ENCODE data around the gene PCDHGA2. TPM values are rescaled to one million over a fixed set of nuclear protein-coding genes. Genes with fewer than 3 reads are reported as not detected.
"Not testable (repeated sequence)": the region's sequence is repeated elsewhere in the genome, so short reads cannot be mapped to it uniquely, and the experiment has no call there.

PCDHGA2 gene
- polyA plus RNA-seq, 3 donors from 2014 or later, result not detected

- H3K27ac Mint-ChIP-seq, result no peak within 1 kb of the TSS
- peaks cover 12 to 62% (median 28%) of the 10 kb centered on the region in 6 donors for H3K9me3 Mint-ChIP-seq
- peak in 1 of 3 donors; percentile 42 for DNase-seq
- peaks cover 21 to 61% (median 37%) of the 10 kb centered on the region in 3 donors for H3K27me3 Mint-ChIP-seq (ENCODE audit: low read depth in 3 of 3)
- H3K36me3 Mint-ChIP-seq, result peaks cover 4 to 8% (median 7%) of the 10 kb centered on the region in 3 donors
- H3K4me3 Mint-ChIP-seq, result peak within 1 kb of the TSS in 4 of 5 donors; percentile 58 to 75 (median 65)
- peaks cover 7% of the 10 kb centered on the region in 2 donors for H3K4me1 Mint-ChIP-seq
Observed at GRCh38 chr5:141330299-141331080, 8.1 kb upstream of the PCDHGA2 start, which contains the start of gene PCDHGA1. Gene PCDHGA1 (plus strand): TSS chr5:141330514.

DNA sequence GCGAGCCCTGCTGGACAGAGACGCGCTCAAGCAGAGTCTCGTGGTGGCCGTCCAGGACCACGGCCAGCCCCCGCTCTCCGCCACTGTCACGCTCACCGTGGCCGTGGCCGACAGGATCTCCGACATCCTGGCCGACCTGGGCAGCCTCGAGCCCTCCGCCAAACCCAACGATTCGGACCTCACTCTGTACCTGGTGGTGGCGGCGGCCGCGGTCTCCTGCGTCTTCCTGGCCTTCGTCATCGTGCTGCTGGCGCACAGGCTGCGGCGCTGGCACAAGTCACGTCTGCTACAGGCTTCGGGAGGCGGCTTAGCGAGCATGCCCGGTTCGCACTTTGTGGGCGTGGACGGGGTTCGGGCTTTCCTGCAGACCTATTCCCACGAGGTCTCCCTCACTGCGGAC is 6.0 kb upstream of the PCDHGA2 start:
- H3K9me3 Mint-ChIP-seq, result peaks cover 18 to 81% (median 39%) of the 10 kb centered on the region in 6 donors

GRCh38 chr5:141340781-141341354 is 2.3 kb downstream of the PCDHGA2 start:
- H3K9me3 Mint-ChIP-seq, result peaks cover 27 to 84% (median 46%) of the 10 kb centered on the region in 6 donors

More for the DNA sequence above, 6.0 kb upstream of the PCDHGA2 start:
- H3K36me3 Mint-ChIP-seq, result peaks cover 4 to 12% (median 8%) of the 10 kb centered on the region in 3 donors
- H3K27me3 Mint-ChIP-seq (ENCODE audit: low read depth in 3 of 3), result peaks cover 28 to 70% (median 34%) of the 10 kb centered on the region in 3 donors
- not testable (repeated sequence) for H3K4me1 Mint-ChIP-seq, H3K27ac Mint-ChIP-seq, H3K4me3 Mint-ChIP-seq, DNase-seq

GRCh38 chr5:141342773-141343172 is 4.2 kb downstream of the PCDHGA2 start:
- Mint-ChIP-seq H3K4me1 (no peaks in the 10 kb centered on the region), H3K9me3 (peaks cover 16 to 81% (median 49%) of the 10 kb centered on the region in 6 donors), H3K27me3 (ENCODE audit: low read depth in 3 of 3) (peaks cover 32 to 66% (median 43%) of the 10 kb centered on the region in 3 donors), H3K4me3 (no peak overlapping the region), H3K36me3 (peaks cover 7 to 20% (median 10%) of the 10 kb centered on the region in 3 donors), H3K27ac (no peak overlapping the region)
- DNase-seq, result no peak

More at GRCh38 chr5:141340781-141341354, 2.3 kb downstream of the PCDHGA2 start:
- Mint-ChIP-seq H3K27me3 (ENCODE audit: low read depth in 3 of 3) (peaks cover 39 to 72% (median 44%) of the 10 kb centered on the region in 3 donors), H3K36me3 (peaks cover 7 to 19% (median 10%) of the 10 kb centered on the region in 3 donors)
- not testable (repeated sequence) for H3K27ac Mint-ChIP-seq, H3K4me1 Mint-ChIP-seq, DNase-seq, H3K4me3 Mint-ChIP-seq

DNA sequence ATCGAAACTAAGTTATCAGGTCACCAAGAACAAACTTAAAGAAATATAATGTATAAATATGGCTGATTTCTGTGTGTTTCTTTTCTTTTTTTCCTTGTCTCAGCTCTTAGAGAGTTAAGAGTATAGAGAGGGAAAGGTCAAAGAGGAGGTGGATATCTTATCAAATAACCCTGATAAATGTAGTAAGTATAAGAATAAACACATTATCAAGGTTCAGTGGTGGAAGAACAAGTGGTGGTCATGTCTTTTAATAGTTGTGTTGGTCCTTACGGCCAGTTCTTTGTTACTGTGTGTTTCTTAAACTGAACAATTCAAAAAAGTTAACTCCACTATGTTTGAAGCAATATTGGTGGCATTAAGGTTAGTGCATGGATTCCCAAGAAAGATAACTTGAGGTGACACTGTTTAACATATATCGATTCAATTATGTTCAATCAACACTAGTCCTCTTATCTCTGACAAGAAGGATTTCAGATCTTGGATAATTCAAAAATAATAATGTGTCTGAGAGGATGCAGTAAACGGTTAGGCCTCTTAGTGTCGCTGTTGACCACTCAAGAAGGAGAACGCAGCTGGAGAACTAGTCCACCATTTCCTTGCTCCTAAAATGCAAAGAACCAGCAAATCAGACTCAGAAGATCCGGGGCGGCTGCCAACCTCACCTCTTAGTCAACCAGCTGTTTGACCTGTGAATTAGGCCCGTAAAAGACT is 4.8 kb downstream of the PCDHGA2 start, which contains the start of gene PCDHGA3:
Gene PCDHGA3 (plus strand): TSS at position 588 of the 711 bp plus-strand sequence. CDS start 205 bp downstream, outside the sequence.
- Mint-ChIP-seq H3K9me3 (peaks cover 16 to 80% (median 44%) of the 10 kb centered on the region in 6 donors), H3K4me3 (peak within 1 kb of the TSS; percentile 39 to 77 (median 54)), H3K27me3 (ENCODE audit: low read depth in 3 of 3) (peaks cover 30 to 64% (median 41%) of the 10 kb centered on the region in 3 donors), H3K27ac (no peak within 1 kb of the TSS), H3K36me3 (peaks cover 7 to 15% (median 10%) of the 10 kb centered on the region in 3 donors), H3K4me1 (no peaks in the 10 kb centered on the region)
- peak in 1 of 3 donors; percentile 9 for DNase-seq

DNA sequence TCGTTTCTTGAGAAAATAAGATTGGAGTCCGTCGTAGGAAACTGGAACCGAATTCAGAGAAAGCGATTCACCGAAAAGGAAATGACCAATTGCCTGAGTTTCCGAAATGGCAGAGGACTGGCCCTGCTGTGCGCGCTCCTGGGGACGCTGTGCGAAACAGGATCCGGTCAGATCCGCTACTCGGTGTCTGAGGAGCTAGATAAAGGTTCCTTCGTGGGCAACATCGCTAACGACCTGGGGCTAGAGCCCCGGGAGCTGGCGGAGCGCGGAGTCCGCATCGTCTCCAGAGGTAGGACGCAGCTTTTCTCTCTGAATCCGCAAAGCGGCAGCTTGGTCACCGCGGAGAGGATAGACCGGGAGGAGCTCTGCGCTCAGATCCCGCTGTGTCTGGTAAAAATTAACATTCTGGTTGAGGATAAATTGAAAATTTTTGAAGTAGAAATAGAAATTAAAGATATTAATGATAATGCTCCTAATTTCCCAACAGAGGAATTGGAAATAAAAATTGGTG is 5.4 kb downstream of the PCDHGA2 start:
- H3K36me3 Mint-ChIP-seq, result peaks cover 7 to 15% (median 10%) of the 10 kb centered on the region in 3 donors
- DNase-seq, result no peak
- H3K27me3 Mint-ChIP-seq (ENCODE audit: low read depth in 3 of 3), result peaks cover 31 to 64% (median 37%) of the 10 kb centered on the region in 3 donors
- H3K27ac Mint-ChIP-seq, result no peak overlapping the region
- peak overlapping the region in 4 of 5 donors; percentile 39 to 77 (median 61) for H3K4me3 Mint-ChIP-seq
- peaks cover 12 to 79% (median 40%) of the 10 kb centered on the region in 6 donors for H3K9me3 Mint-ChIP-seq
- no peaks in the 10 kb centered on the region for H3K4me1 Mint-ChIP-seq

DNA sequence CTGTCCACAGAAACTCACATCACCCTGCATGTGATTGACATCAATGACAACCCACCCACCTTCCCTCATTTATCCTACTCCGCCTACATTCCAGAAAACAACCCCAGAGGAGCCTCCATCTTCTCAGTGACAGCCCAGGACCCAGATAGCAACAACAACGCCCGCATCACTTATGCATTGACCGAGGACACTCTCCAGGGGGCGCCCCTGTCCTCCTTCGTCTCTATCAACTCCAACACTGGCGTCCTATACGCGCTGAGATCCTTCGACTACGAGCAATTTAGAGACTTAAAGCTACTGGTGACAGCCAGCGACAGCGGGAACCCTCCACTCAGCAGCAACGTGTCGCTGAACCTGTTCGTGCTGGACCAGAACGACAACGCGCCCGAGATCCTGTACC is 6.8 kb downstream of the PCDHGA2 start:
- H3K27ac Mint-ChIP-seq, result no peak overlapping the region
- peaks cover 3 to 14% (median 10%) of the 10 kb centered on the region in 3 donors for H3K36me3 Mint-ChIP-seq
- DNase-seq, result no peak
- no peaks in the 10 kb centered on the region for H3K4me1 Mint-ChIP-seq
- H3K4me3 Mint-ChIP-seq, result no peak overlapping the region
- H3K27me3 Mint-ChIP-seq (ENCODE audit: low read depth in 3 of 3), result peaks cover 28 to 62% (median 34%) of the 10 kb centered on the region in 3 donors
- H3K9me3 Mint-ChIP-seq, result peaks cover 18 to 75% (median 38%) of the 10 kb centered on the region in 6 donors

- H3K4me1 Mint-ChIP-seq, H3K4me3 Mint-ChIP-seq, DNase-seq, H3K27ac Mint-ChIP-seq: not testable (repeated sequence)
- peaks cover 27 to 67% (median 40%) of the 10 kb centered on the region in 3 donors for H3K27me3 Mint-ChIP-seq (ENCODE audit: low read depth in 3 of 3)
- H3K36me3 Mint-ChIP-seq, result peaks cover 3 to 14% (median 10%) of the 10 kb centered on the region in 3 donors
- peaks cover 19 to 78% (median 39%) of the 10 kb centered on the region in 6 donors for H3K9me3 Mint-ChIP-seq
Observed at GRCh38 chr5:141346017-141346416, 7.5 kb downstream of the PCDHGA2 start.

DNA sequence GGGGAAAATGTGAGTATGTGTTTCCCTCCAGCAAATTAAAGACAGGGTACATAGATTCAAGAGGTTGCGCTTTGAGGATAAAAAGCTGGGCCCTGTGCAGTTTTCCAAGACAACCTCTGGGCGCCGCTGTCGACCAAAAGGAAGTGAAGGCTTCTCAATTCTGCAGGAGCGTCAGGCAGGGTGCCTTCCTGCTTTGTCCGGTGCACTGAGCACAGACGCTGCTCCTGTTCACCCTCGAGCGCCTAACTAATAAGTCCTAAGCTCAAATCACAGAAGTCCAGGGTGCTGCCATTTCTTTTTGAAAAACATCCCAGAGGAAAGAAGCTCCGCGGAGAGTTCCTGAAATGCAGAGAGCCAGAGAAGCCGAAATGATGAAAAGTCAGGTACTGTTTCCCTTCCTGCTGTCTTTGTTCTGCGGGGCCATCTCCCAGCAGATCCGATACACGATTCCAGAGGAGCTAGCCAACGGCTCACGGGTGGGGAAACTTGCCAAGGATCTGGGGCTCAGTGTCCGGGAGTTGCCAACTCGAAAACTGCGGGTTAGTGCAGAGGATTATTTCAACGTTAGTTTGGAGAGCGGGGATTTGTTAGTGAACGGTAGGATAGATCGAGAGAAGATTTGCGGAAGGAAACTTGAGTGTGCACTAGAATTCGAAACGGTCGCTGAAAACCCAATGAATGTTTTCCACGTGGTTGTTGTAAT is 11.5 kb downstream of the PCDHGA2 start, which contains the start of gene PCDHGB1:
Gene PCDHGB1 (plus strand): TSS at position 183 of the 703 bp plus-strand sequence. CDS start 162 bp downstream, at position 345.
- Mint-ChIP-seq H3K27ac (no peak within 1 kb of the TSS), H3K4me3 (peak within 1 kb of the TSS in 4 of 5 donors; percentile 30 to 74 (median 46)), H3K36me3 (peaks cover 0 to 10% (median 3%) of the 10 kb centered on the region in 3 donors), H3K4me1 (peaks cover 0 to 1% of the 10 kb centered on the region in 2 donors), H3K27me3 (ENCODE audit: low read depth in 3 of 3) (peaks cover 16 to 63% (median 42%) of the 10 kb centered on the region in 3 donors), H3K9me3 (peaks cover 12 to 57% (median 23%) of the 10 kb centered on the region in 6 donors)
- DNase-seq, result peak in 1 of 3 donors; percentile 31

- H3K4me3 Mint-ChIP-seq, result no peak overlapping the region
- peaks cover 0 to 12% (median 0%) of the 10 kb centered on the region in 3 donors for H3K36me3 Mint-ChIP-seq
- peaks cover 7 to 53% (median 17%) of the 10 kb centered on the region in 6 donors for H3K9me3 Mint-ChIP-seq
Observed at GRCh38 chr5:141351591-141351990, 13.0 kb downstream of the PCDHGA2 start.

DNA sequence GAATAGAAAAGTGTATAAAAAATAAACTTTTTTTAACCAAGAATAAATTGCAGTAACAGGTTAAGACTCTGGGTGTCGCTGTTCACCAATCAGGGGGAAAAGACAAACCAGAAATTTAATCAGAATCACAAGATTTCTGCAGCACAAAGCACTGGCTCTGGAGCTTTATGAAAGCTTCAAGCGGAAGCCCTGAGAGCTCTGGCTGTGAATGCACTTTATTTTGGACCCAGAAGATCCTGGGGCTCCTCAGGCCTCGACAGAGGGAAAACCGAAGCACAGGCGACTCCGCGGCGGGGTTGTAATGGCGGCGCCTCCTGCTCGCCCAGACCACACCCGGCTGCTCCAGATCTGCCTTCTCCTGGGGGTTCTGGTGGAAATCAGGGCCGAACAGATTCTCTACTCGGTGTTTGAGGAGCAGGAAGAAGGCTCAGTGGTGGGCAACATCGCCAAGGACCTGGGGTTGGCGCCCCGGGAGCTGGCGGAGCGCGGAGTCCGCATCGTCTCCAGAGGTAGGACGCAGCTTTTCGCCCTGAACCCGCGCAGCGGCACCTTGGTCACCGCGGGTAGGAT is 16.4 kb downstream of the PCDHGA2 start, which contains the start of gene PCDHGA4:
Gene PCDHGA4 (plus strand): TSS at position 122 of the 570 bp plus-strand sequence. CDS start 87 bp downstream, at position 209.
- Mint-ChIP-seq H3K27me3 (ENCODE audit: low read depth in 3 of 3) (peaks cover 13 to 56% (median 34%) of the 10 kb centered on the region in 3 donors), H3K4me1 (peaks cover 5 to 7% of the 10 kb centered on the region in 2 donors), H3K9me3 (peaks cover 12 to 37% (median 15%) of the 10 kb centered on the region in 6 donors), H3K27ac (no peak within 1 kb of the TSS), H3K36me3 (peaks cover 0 to 11% (median 4%) of the 10 kb centered on the region in 3 donors), H3K4me3 (peak within 1 kb of the TSS; percentile 44 to 77 (median 72))
- DNase-seq, result peak in 1 of 3 donors; percentile 34

More at GRCh38 chr5:141351591-141351990, 13.0 kb downstream of the PCDHGA2 start:
- H3K27ac Mint-ChIP-seq, result no peak overlapping the region
- H3K4me1 Mint-ChIP-seq, result peaks cover 0 to 4% of the 10 kb centered on the region in 2 donors
- H3K27me3 Mint-ChIP-seq (ENCODE audit: low read depth in 3 of 3), result peaks cover 12 to 64% (median 40%) of the 10 kb centered on the region in 3 donors
- DNase-seq, result no peak

DNA sequence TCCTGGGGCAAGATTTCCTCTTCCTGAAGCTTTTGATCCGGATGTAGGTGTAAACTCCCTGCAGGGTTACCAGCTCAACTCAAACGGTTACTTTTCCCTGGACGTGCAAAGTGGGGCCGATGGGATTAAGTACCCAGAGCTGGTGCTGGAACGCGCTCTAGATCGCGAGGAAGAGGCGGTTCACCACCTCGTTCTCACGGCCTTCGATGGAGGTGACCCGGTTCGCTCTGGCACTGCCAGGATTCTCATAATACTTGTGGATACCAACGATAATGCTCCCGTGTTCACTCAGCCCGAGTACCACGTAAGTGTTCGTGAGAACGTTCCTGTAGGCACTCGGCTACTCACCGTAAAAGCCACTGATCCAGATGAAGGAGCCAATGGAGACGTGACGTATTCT is 17.1 kb downstream of the PCDHGA2 start:
- no peak for DNase-seq
- Mint-ChIP-seq H3K4me1 (peaks cover 6 to 7% of the 10 kb centered on the region in 2 donors), H3K27me3 (ENCODE audit: low read depth in 3 of 3) (peaks cover 17 to 55% (median 34%) of the 10 kb centered on the region in 3 donors), H3K4me3 (peak overlapping the region in 4 of 5 donors; percentile 10 to 77 (median 58)), H3K9me3 (peaks cover 11 to 37% (median 15%) of the 10 kb centered on the region in 6 donors), H3K27ac (no peak overlapping the region), H3K36me3 (peaks cover 0 to 8% (median 4%) of the 10 kb centered on the region in 3 donors)
